Neural cell (in vitro differentiated cells): ENCODE measurements around the gene CNN3. TPM values are rescaled to one million over a fixed set of nuclear protein-coding genes. Genes with fewer than 3 reads are reported as not detected.

Source experiments
- H2AFZ ChIP-seq: fragments of 200-600, 300-800 bp; sonication (generic), shearing (Covaris generic); 2 replicates; pipeline ENCODE4 v1.6.0; 2014; ENCODE audit warnings: low read depth, mild to moderate bottlenecking, antibody characterized with exemption, low read length, moderate library complexity
- H3F3A ChIP-seq: fragments of 200-600 bp; shearing (Covaris generic); 2 replicates; pipeline ENCODE4 v1.6.1; 2016; ENCODE audit warnings: mild to moderate bottlenecking, moderate library complexity, mixed read lengths, antibody characterized with exemption, low read length; ENCODE audit not compliant: insufficient read depth, poor library complexity, severe bottlenecking
- H3K27ac ChIP-seq: fragments of 200-600, 300-800 bp; sonication (generic), shearing (Covaris generic); 2 replicates; pipeline ENCODE4 v1.5.1; 2014; ENCODE audit warnings: mild to moderate bottlenecking, low read length, moderate library complexity
- H3K27me3 ChIP-seq: fragments of 300-800, 200-600 bp; sonication (generic), shearing (Covaris generic); 2 replicates; pipeline ENCODE4 v1.6.0; 2014; ENCODE audit warnings: mild to moderate bottlenecking, low read depth, low read length, moderate library complexity; ENCODE audit not compliant: insufficient read depth
- H3K36me3 ChIP-seq: fragments of 300-800, 200-600 bp; sonication (generic), shearing (Covaris generic); 2 replicates; pipeline ENCODE4 v1.5.1; 2014; ENCODE audit warnings: mild to moderate bottlenecking, antibody characterized with exemption, low read length, moderate library complexity; ENCODE audit not compliant: insufficient read depth
- H3K4me2 ChIP-seq: fragments of 300-800, 200-600 bp; sonication (generic), shearing (Covaris generic); 2 replicates; pipeline ENCODE4 v1.6.0; 2014; ENCODE audit warnings: mild to moderate bottlenecking, low read length
- H3K4me3 ChIP-seq: fragments of 300-800, 200-600 bp; sonication (generic), shearing (Covaris generic); 2 replicates; pipeline ENCODE4 v1.5.1; 2014; ENCODE audit warnings: mild to moderate bottlenecking, low read length, moderate library complexity
- H3K79me2 ChIP-seq: fragments of 200-600 bp; shearing (Covaris generic); replicated peaks from 2 replicates; pipeline ENCODE4 v1.6.0; 2014; ENCODE audit warnings: mild to moderate bottlenecking, low read length, moderate library complexity; ENCODE audit not compliant: insufficient read depth
- H3K9ac ChIP-seq: fragments of 300-800, 200-600 bp; sonication (generic), shearing (Covaris generic); 2 replicates; pipeline ENCODE4 v1.6.1; 2016; ENCODE audit warnings: mild to moderate bottlenecking, low read length, mixed read lengths
- H3K9me2 ChIP-seq: fragments of 200-600 bp; shearing (Covaris generic); 2 replicates; pipeline ENCODE4 v1.6.1; 2016; ENCODE audit warnings: mild to moderate bottlenecking, low read length, mixed read lengths; ENCODE audit not compliant: insufficient read depth
- H3K9me3 ChIP-seq: fragments of 200-600, 300-800 bp; sonication (generic), shearing (Covaris generic); 2 replicates; pipeline ENCODE4 v1.6.1; 2016; ENCODE audit warnings: mild to moderate bottlenecking, mixed run types, low read length, moderate library complexity, mixed read lengths
- H4K20me1 ChIP-seq: fragments of 200-600 bp; shearing (Covaris generic); 2 replicates; pipeline ENCODE4 v1.6.1; 2016; ENCODE audit warnings: mild to moderate bottlenecking, mixed run types; ENCODE audit not compliant: insufficient read depth
- EP300 ChIP-seq: fragments of 450-650 bp; conservative IDR thresholded peaks from 2 replicates; pipeline ENCODE4 v1.6.1; 2014; ENCODE audit warnings: antibody characterized with exemption, mild to moderate bottlenecking, moderate library complexity; ENCODE audit not compliant: poor library complexity, severe bottlenecking
- EZH2 ChIP-seq: fragments of 200-600, 300-800 bp; shearing (Covaris generic), sonication (generic); IDR thresholded peaks from 2 replicates; pipeline ENCODE4 v1.6.1; 2014; ENCODE audit warnings: antibody characterized with exemption, low read length, borderline replicate concordance, mild to moderate bottlenecking; ENCODE audit not compliant: insufficient read depth, poor library complexity, severe bottlenecking
- MXI1 ChIP-seq: fragments of 450-650 bp; conservative IDR thresholded peaks from 2 replicates; pipeline ENCODE4 v1.6.1; 2014; ENCODE audit warnings: antibody characterized with exemption, mild to moderate bottlenecking; ENCODE audit not compliant: poor library complexity, severe bottlenecking
- POLR2AphosphoS5 ChIP-seq: IDR thresholded peaks from 2 replicates; pipeline ENCODE4 v1.6.1; 2012
- RAD21 ChIP-seq: fragments of 450-650 bp; conservative IDR thresholded peaks from 2 replicates; pipeline ENCODE4 v1.6.1; 2014; ENCODE audit warnings: antibody characterized with exemption, mild to moderate bottlenecking, moderate library complexity
- REST ChIP-seq: IDR thresholded peaks from 2 replicates; pipeline ENCODE4 v1.6.1; 2012; ENCODE audit warnings: borderline replicate concordance
- SMC3 ChIP-seq: fragments of 450-650 bp; conservative IDR thresholded peaks from 2 replicates; pipeline ENCODE4 v1.6.1; 2014; ENCODE audit warnings: antibody characterized with exemption, mild to moderate bottlenecking, moderate library complexity; ENCODE audit not compliant: poor library complexity
- TAF1 ChIP-seq: IDR thresholded peaks from 2 replicates; pipeline ENCODE4 v1.6.1; 2012; ENCODE audit warnings: low read depth
- polyA plus RNA-seq: library from polyadenylated mRNA; depleted of rRNA; stranded (reverse); fragments of >200 nt; gene quantifications from 2 replicates; pipeline ENCODE4 v1.2.3, GENCODE V29; 2014
- TF ChIP-seq, protein P1 (sequence below): fragments of 450-650 bp; IDR thresholded peaks from 2 replicates; pipeline ENCODE4 v1.5.1; 2014; ENCODE audit warnings: antibody characterized with exemption, mild to moderate bottlenecking, moderate library complexity; ENCODE audit not compliant: poor library complexity, severe bottlenecking

The CNN3 gene
- polyA plus RNA-seq, 1 donor from 2014 or later = 106 TPM

- Histone ChIP-seq H3F3A (no peaks in the 10 kb centered on the region), H3K79me2 (no peaks in the 10 kb centered on the region), H3K27ac (no peak overlapping the region), H3K9ac (no peak overlapping the region), H3K9me3 (no peaks in the 10 kb centered on the region), H2AFZ (no peak overlapping the region), H3K4me3 (no peak overlapping the region), H3K4me2 (no peak overlapping the region), H3K36me3 (no peaks in the 10 kb centered on the region), H3K27me3 (no peaks in the 10 kb centered on the region), H4K20me1 (no peaks in the 10 kb centered on the region), H3K9me2 (no peaks in the 10 kb centered on the region)
- TF ChIP-seq TAF1 = no peak
These were observed 37.0 kb upstream of the CNN3 start for GRCh38 chr1:94963864-94964263.

DNA sequence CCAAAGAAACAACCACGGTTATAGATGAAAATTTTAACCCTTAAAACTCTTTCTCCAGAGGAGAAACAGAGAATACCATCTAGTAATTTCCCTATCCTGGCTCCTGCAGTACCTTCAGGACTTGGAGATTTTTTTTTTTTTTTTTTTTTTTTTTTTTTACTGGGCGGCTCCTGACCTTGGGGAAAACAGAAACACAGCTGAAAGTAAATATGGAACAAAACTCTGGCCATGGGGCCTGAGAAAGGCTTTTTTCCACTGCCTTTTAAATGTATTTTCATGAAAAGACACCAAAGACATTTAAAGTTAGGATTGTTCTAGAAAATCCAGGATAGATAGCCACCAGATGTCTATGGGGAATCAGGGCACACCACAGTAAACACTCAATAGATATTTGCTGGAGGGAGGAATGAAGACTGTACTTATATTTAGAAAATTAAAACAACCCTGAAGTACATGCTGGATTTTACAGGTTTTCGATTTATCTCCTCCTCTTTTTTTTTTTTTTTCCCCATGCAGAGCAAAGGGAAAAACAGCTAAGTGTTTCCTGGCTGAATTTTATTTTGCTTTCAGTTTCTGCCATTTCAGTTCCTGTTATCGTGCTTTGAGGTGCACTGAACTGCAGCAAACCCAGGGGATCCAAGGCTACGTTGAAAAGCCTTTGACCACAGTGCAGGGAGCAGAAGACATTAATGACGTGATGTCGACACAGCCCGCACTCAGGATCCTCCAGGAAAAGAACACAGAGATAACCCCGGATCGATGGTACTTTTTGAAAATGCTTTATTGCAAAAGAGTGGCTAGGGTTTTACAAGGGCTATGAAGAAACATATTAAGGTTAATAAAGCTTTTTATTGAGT is 35.7 kb upstream of the CNN3 start:
- H3K4me2 ChIP-seq = no peak overlapping the region
- H3F3A ChIP-seq = no peaks in the 10 kb centered on the region
- no peaks in the 10 kb centered on the region for H4K20me1 ChIP-seq
- no peaks in the 10 kb centered on the region for H3K9me2 ChIP-seq
- TF ChIP-seq, protein P1, sequence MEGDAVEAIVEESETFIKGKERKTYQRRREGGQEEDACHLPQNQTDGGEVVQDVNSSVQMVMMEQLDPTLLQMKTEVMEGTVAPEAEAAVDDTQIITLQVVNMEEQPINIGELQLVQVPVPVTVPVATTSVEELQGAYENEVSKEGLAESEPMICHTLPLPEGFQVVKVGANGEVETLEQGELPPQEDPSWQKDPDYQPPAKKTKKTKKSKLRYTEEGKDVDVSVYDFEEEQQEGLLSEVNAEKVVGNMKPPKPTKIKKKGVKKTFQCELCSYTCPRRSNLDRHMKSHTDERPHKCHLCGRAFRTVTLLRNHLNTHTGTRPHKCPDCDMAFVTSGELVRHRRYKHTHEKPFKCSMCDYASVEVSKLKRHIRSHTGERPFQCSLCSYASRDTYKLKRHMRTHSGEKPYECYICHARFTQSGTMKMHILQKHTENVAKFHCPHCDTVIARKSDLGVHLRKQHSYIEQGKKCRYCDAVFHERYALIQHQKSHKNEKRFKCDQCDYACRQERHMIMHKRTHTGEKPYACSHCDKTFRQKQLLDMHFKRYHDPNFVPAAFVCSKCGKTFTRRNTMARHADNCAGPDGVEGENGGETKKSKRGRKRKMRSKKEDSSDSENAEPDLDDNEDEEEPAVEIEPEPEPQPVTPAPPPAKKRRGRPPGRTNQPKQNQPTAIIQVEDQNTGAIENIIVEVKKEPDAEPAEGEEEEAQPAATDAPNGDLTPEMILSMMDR = no peak
- no peak for TF ChIP-seq RAD21
- no peak for TF ChIP-seq EZH2
- TF ChIP-seq EP300 = no peak
- no peak for TF ChIP-seq MXI1
- no peak for TF ChIP-seq REST
- no peak for TF ChIP-seq POLR2AphosphoS5
- no peak for TF ChIP-seq TAF1
- H3K9me3 ChIP-seq = no peaks in the 10 kb centered on the region
- no peaks in the 10 kb centered on the region for H3K36me3 ChIP-seq
- H3K79me2 ChIP-seq = no peaks in the 10 kb centered on the region
- no peak overlapping the region for H2AFZ ChIP-seq
- H3K9ac ChIP-seq = no peak overlapping the region
- H3K4me3 ChIP-seq = no peak overlapping the region
- no peak overlapping the region for H3K27ac ChIP-seq
- H3K27me3 ChIP-seq = no peaks in the 10 kb centered on the region

- no peak overlapping the region for H3K4me2 ChIP-seq
- H3K4me3 ChIP-seq = no peak overlapping the region
- no peak overlapping the region for H2AFZ ChIP-seq
- TF ChIP-seq EZH2 = no peak
- TF ChIP-seq TAF1 = no peak
- no peak for TF ChIP-seq SMC3
- no peak for TF ChIP-seq EP300
- no peak for TF ChIP-seq REST
- no peak for TF ChIP-seq POLR2AphosphoS5
- no peak for TF ChIP-seq RAD21
- no peak for TF ChIP-seq MXI1
- TF ChIP-seq, protein P1 = no peak
- no peaks in the 10 kb centered on the region for H3K9me2 ChIP-seq
- no peaks in the 10 kb centered on the region for H3K9me3 ChIP-seq
- H3K9ac ChIP-seq = no peak overlapping the region
- H3K27ac ChIP-seq = no peak overlapping the region
- no peaks in the 10 kb centered on the region for H3K79me2 ChIP-seq
- no peaks in the 10 kb centered on the region for H4K20me1 ChIP-seq
- H3K27me3 ChIP-seq = no peaks in the 10 kb centered on the region
- no peaks in the 10 kb centered on the region for H3F3A ChIP-seq
- no peaks in the 10 kb centered on the region for H3K36me3 ChIP-seq
These were observed 35.1 kb upstream of the CNN3 start for GRCh38 chr1:94961988-94962387.
